Nephron progenitor cell (in vitro differentiated cells): ENCODE data around the gene ADORA2B.

ENCODE experiments used
- DNase-seq: peaks from one replicate; pipeline ENCODE4 v3.0.0; 2021
- H3K27ac Mint-ChIP-seq: 2 replicates; pipeline ENCODE4 v1.8.0; 2021; ENCODE audit warnings: mild to moderate bottlenecking, moderate library complexity, mixed read lengths
- H3K27me3 Mint-ChIP-seq: 2 replicates; pipeline ENCODE4 v1.8.0; 2021; ENCODE audit warnings: mild to moderate bottlenecking, low read depth, mixed read lengths; ENCODE audit not compliant: poor library complexity
- H3K36me3 Mint-ChIP-seq: 2 replicates; pipeline ENCODE4 v1.8.0; 2021; ENCODE audit warnings: low read depth, mixed read lengths
- H3K4me1 Mint-ChIP-seq: 2 replicates; pipeline ENCODE4 v1.8.0; 2021; ENCODE audit warnings: mixed read lengths
- H3K4me3 Mint-ChIP-seq: 2 replicates; pipeline ENCODE4 v1.8.0; 2021; ENCODE audit warnings: mild to moderate bottlenecking, moderate library complexity, mixed read lengths
- H3K9me3 Mint-ChIP-seq: 2 replicates; pipeline ENCODE4 v1.8.0; 2021; ENCODE audit warnings: mild to moderate bottlenecking, moderate library complexity, mixed read lengths
- TF ChIP-seq, protein P1 (sequence below): fragments of 200-600 bp; sonication (generic); IDR thresholded peaks from 2 replicates; pipeline ENCODE4 v1.5.0; 2021; ENCODE audit warnings: antibody characterized with exemption

Gene ADORA2B

DNA sequence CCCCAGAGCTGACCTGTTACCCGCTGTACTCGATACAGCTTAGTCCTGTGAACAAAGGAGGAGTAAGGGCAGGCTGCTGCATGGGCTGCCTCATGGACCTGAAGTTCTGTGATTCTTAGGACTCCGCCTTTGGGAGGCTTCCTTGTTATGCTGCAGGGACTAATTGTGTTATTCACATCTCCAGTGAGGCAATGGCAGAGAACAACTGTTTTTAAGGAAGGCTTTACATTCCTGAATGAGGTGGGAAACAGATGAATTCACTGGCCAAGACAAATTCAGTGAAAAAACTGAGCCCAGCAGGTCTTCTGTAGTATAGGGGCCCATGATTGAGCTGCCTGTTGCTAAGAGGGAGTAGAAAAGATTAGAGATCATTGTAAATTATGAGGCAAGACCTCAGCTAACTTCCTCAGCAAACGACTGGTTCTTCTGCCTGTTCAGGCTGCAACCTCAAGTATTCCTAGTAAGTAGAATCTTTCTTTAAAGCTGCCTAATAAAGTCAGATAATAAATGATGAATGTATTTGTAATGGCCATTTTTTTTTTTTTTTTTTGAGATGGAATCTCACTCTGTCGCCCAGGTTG, 26.3 kb downstream of the ADORA2B start:
- H3K4me1 Mint-ChIP-seq = peaks cover 18% of the 10 kb centered on the region

DNA sequence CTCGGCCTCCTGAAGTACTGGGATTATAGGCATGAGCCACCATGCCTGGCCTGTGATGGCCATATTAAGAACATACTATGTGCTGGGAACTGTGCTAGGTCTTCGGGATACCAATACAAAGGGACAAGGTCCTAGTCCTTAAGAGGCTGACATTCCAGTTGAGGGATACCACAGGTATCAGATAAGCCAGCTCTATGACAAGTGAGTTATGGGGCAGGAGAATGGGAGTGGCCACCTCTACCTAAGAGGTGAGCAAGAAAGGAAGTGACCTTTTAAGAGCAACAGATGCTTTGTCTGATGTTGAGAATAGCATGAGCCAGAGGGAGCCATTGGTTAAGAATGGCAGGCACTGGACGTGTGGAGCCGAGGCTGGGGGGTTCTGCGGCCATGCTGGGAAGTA, 27.0 kb downstream of the ADORA2B start:
- H3K4me1 Mint-ChIP-seq = peaks cover 11% of the 10 kb centered on the region
- no peak for DNase-seq
- H3K9me3 Mint-ChIP-seq = no peaks in the 10 kb centered on the region
- H3K4me3 Mint-ChIP-seq = no peak overlapping the region
- peaks cover 25% of the 10 kb centered on the region for H3K36me3 Mint-ChIP-seq
- H3K27me3 Mint-ChIP-seq = peaks cover 8% of the 10 kb centered on the region
- no peak overlapping the region for H3K27ac Mint-ChIP-seq
- TF ChIP-seq, protein P1, sequence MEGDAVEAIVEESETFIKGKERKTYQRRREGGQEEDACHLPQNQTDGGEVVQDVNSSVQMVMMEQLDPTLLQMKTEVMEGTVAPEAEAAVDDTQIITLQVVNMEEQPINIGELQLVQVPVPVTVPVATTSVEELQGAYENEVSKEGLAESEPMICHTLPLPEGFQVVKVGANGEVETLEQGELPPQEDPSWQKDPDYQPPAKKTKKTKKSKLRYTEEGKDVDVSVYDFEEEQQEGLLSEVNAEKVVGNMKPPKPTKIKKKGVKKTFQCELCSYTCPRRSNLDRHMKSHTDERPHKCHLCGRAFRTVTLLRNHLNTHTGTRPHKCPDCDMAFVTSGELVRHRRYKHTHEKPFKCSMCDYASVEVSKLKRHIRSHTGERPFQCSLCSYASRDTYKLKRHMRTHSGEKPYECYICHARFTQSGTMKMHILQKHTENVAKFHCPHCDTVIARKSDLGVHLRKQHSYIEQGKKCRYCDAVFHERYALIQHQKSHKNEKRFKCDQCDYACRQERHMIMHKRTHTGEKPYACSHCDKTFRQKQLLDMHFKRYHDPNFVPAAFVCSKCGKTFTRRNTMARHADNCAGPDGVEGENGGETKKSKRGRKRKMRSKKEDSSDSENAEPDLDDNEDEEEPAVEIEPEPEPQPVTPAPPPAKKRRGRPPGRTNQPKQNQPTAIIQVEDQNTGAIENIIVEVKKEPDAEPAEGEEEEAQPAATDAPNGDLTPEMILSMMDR = no peak

More for the DNA sequence above, 26.3 kb downstream of the ADORA2B start:
- TF ChIP-seq, protein P1 = no peak
- H3K4me3 Mint-ChIP-seq = no peak overlapping the region
- H3K9me3 Mint-ChIP-seq = no peaks in the 10 kb centered on the region
- H3K27me3 Mint-ChIP-seq = peaks cover 8% of the 10 kb centered on the region
- no peak for DNase-seq
- H3K36me3 Mint-ChIP-seq = peaks cover 21% of the 10 kb centered on the region
- no peak overlapping the region for H3K27ac Mint-ChIP-seq

DNA sequence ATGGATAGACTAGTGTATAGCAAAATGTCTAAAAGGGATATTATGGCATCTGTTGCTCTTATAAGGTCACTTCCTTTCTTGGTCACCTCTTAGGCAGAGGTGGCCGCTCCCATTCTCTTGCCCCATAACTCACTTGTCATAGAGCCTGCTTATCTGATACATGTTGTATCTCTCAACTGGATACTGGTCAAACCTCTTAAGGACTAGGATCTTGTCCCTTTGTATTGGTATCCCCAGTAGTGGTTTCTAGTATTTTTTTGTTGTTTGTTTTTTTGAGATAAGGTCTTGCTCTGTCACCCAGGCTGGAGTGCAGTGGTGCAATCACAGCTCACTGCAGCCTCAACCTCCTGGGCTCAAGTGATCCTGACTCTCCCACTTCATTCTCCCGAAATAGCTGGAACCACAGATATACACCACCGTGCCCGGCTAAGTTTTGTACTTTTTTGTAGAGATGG, 27.6 kb downstream of the ADORA2B start:
- Mint-ChIP-seq H3K9me3 (no peaks in the 10 kb centered on the region), H3K27me3 (peaks cover 8% of the 10 kb centered on the region), H3K4me3 (no peak overlapping the region), H3K36me3 (peaks cover 32% of the 10 kb centered on the region), H3K27ac (no peak overlapping the region), H3K4me1 (peaks cover 4% of the 10 kb centered on the region)
- no peak for DNase-seq
- TF ChIP-seq, protein P1 = no peak

DNA sequence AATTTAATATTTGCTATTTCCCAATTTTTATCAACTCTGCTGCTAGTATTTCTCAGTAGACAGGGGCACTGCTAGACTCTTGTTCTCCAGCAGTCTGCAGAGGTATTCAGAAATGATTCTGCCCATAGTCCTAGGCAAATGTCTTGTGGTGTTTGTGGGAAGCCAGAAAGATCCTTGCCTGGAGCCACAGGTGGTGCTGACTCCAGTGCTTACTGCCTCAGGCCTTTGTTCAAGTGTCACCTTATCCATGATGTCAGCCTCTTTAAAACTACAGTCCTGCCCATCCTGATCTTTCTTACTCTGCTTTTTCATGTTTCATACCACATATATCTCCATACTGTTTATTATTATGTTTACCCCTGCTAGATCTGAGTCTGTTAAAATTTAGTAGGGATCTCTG, 28.1 kb downstream of the ADORA2B start:
- Mint-ChIP-seq H3K27me3 (peaks cover 8% of the 10 kb centered on the region), H3K27ac (no peak overlapping the region), H3K4me1 (no peaks in the 10 kb centered on the region), H3K36me3 (peaks cover 36% of the 10 kb centered on the region), H3K4me3 (no peak overlapping the region), H3K9me3 (no peaks in the 10 kb centered on the region)
- DNase-seq = no peak
- TF ChIP-seq, protein P1 = no peak

DNA sequence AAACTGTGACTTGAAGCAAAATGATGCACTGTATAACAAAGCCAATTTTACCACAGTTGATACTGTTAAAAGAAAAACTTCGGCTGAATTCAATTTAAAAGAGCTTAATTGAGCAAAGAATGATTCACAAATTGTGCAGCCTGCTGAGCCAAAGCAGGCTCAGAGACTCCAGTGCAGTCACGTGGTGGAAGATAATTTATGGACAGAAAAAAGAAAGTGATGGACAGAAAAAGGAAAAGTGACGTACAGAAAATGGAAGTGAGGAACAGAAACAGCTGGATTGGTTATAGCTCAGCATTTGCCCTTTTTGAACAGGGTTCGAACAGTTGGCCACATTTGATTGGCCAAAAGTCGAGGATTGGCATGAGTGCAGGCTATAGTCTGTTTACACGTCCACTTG, 28.9 kb downstream of the ADORA2B start:
- Mint-ChIP-seq H3K4me1 (no peaks in the 10 kb centered on the region), H3K9me3 (no peaks in the 10 kb centered on the region), H3K27me3 (peaks cover 6% of the 10 kb centered on the region), H3K27ac (peak overlapping the region; percentile 6), H3K4me3 (no peak overlapping the region), H3K36me3 (peaks cover 43% of the 10 kb centered on the region)
- TF ChIP-seq, protein P1 = no peak
- no peak for DNase-seq

DNA sequence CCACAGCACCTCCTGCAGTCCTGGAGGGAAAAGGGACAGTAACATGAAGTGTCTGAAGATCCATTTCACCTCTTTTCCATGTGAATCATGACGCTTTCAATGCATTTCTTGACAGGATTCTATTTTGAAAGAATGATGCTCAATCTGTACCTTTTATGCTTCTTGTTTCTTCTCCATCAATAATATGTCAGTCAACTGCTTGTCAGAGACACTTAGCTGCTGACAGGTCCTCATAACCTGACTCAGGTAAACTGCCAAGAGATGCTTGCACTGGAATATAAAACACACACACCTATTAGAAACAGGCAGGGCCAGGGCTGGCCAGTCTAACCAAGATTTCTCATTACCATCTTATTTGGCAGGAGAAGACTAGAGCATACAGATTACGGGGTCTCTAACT, 33.0 kb downstream of the ADORA2B start:
- Mint-ChIP-seq H3K4me3 (no peak overlapping the region), H3K36me3 (peaks cover 74% of the 10 kb centered on the region), H3K27me3 (peaks cover 4% of the 10 kb centered on the region), H3K27ac (no peak overlapping the region), H3K4me1 (no peaks in the 10 kb centered on the region), H3K9me3 (peaks cover 10% of the 10 kb centered on the region)
- no peak for DNase-seq
- TF ChIP-seq, protein P1 = no peak
